ENCODE data around the gene OLFM3. TPM values are rescaled to one million over a fixed set of nuclear protein-coding genes. Genes with fewer than 3 reads are reported as not detected.

The OLFM3 gene
- polyA plus RNA-seq, 3 donors from 2014 or later = not detected

DNA sequence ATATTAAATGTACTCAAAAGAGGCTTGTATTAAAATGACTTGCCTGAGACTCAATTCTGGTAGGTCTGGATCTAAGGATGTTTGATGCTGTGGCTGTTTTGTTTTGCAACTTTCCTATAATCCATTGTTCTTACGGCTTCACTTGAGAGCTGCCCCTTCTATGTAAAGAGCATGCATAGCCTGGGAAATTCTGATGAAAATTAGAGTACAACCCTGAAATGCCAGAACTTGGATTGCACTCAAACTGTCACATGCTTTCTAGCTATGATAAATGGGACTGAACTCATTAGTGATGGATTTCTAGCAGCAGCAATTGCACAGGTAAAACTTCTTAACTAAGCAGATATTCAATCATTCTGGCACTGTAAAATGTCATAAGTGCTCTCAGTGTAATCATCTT, 67.9 kb downstream of the OLFM3 start:
- Mint-ChIP-seq H3K9me3 (peaks cover 7 to 13% (median 10%) of the 10 kb centered on the region in 6 donors), H3K27ac (no peak overlapping the region), H3K4me1 (no peaks in the 10 kb centered on the region), H3K27me3 (ENCODE audit: low read depth in 3 of 3) (peaks cover 0 to 4% (median 2%) of the 10 kb centered on the region in 3 donors), H3K36me3 (no peaks in the 10 kb centered on the region), H3K4me3 (no peak overlapping the region)
- DNase-seq = no peak

- Mint-ChIP-seq H3K4me1 (no peaks in the 10 kb centered on the region), H3K9me3 (peaks cover 0 to 6% (median 1%) of the 10 kb centered on the region in 6 donors), H3K4me3 (no peak overlapping the region), H3K27ac (no peak overlapping the region), H3K36me3 (no peaks in the 10 kb centered on the region), H3K27me3 (ENCODE audit: low read depth in 3 of 3) (no peaks in the 10 kb centered on the region)
- DNase-seq = no peak
These were observed 72.0 kb downstream of the OLFM3 start for GRCh38 chr1:101924700-101925099.

GRCh38 chr1:101920577-101920976, 76.1 kb downstream of the OLFM3 start:
- Mint-ChIP-seq H3K4me3 (no peak overlapping the region), H3K9me3 (peaks cover 0 to 8% (median 2%) of the 10 kb centered on the region in 6 donors), H3K36me3 (no peaks in the 10 kb centered on the region), H3K4me1 (no peaks in the 10 kb centered on the region), H3K27ac (no peak overlapping the region), H3K27me3 (ENCODE audit: low read depth in 3 of 3) (no peaks in the 10 kb centered on the region)
- no peak for DNase-seq

DNA sequence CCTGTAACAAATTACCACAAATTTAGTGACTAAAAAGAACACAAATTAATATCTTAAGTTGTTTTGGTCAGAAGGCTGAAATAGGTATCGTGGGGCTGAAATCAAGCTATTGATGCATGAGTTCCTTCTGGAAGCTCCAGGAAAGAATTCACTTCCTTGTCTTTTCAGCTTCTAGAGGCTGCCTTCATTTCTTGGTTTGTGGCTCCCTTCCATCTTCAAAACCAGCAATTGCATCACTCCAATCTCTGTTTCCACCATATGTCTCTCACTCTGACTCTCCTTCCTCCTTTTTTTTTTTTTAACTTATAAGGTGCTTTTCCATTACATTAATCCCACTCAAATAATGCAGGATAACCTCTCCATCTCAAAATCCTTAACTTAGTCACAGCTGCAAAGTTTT, 78.4 kb downstream of the OLFM3 start:
- Mint-ChIP-seq H3K27me3 (ENCODE audit: low read depth in 3 of 3) (no peaks in the 10 kb centered on the region), H3K36me3 (no peaks in the 10 kb centered on the region), H3K4me3 (no peak overlapping the region), H3K4me1 (no peaks in the 10 kb centered on the region), H3K9me3 (peaks cover 0 to 8% (median 2%) of the 10 kb centered on the region in 6 donors), H3K27ac (no peak overlapping the region)
- DNase-seq = no peak

DNA sequence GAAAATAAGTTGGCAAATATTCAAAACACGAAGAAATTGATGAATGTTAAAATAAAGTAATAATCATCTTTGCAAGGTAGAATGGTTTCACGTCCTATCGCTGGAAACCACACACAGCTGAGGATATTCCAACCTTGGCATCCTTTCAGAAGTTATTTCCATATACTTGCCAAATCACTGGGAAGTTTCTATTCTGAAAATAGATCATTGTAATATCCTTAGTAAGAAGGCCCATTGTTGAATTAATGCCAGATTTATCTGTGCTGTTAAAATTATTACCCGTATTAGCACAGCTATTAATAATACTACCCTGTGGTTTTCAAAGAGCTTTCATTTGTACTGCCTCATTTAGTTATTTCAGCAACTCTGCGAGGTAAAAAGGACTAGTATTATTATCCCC, 81.1 kb downstream of the OLFM3 start:
- peaks cover 0 to 1% (median 0%) of the 10 kb centered on the region in 3 donors for H3K27me3 Mint-ChIP-seq (ENCODE audit: low read depth in 3 of 3)
- peaks cover 0 to 8% (median 1%) of the 10 kb centered on the region in 6 donors for H3K9me3 Mint-ChIP-seq
- H3K36me3 Mint-ChIP-seq = no peaks in the 10 kb centered on the region
- no peak overlapping the region for H3K27ac Mint-ChIP-seq
- no peak for DNase-seq
- no peaks in the 10 kb centered on the region for H3K4me1 Mint-ChIP-seq
- H3K4me3 Mint-ChIP-seq = no peak overlapping the region

DNA sequence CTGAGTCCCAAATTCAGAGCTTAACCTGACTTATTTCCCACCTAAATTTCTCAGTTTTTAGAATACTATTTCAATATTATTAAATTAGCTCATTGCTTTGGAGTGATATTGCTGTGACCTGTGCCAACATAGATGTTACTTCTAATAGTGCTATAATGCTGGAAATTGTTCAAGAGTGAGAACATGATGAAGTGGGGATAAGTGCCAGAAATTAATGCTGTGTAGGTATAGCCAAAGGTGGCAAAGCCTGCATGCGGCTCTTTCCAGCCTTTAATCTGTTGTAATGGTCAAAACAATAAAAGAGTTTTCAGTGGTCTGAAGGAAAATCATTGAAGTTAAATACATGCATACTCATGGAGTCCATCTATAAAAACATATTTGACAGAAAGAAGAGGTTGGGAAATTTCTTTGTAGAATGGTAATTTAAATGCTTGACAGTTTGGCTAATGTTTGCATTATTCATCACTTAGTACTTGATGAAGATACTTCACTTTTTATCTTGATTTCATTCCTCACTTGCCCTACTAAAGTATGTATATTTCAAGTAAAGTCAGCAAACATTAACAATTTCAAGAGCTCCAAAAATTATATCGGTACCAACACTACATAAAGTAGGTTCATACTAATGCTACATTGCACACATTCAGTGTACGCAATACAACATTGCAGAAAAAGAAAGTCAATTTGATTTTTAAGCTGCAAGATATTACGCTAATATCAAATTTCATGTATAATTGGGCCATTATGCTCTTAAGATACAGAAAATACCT, 82.1 kb downstream of the OLFM3 start:
- no peak for DNase-seq
- Mint-ChIP-seq H3K9me3 (peaks cover 0 to 5% (median 1%) of the 10 kb centered on the region in 6 donors), H3K4me3 (no peak overlapping the region), H3K36me3 (no peaks in the 10 kb centered on the region), H3K27ac (no peak overlapping the region), H3K27me3 (ENCODE audit: low read depth in 3 of 3) (peaks cover 0 to 1% (median 0%) of the 10 kb centered on the region in 3 donors), H3K4me1 (no peaks in the 10 kb centered on the region)

DNA sequence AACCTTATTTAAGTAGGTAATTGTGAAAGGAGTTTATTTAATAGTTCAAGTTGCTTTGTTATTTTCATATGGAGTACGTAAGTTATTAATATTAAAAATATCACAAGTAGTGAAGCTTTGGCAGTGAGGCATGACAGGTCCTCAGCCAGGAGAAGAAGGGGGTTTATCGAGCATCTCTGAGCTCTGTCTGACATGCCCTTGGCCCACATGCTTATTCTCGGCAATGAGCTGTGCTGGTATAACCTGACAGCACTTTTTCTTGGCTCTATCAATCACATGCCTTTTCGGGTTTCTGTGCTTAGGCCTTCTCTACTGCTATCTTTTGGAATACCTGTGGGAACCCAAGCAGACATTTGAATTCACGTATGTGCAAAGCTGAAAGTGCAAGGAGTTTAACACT, 84.8 kb downstream of the OLFM3 start:
- Mint-ChIP-seq H3K27me3 (ENCODE audit: low read depth in 3 of 3) (peaks cover 0 to 1% (median 0%) of the 10 kb centered on the region in 3 donors), H3K4me3 (no peak overlapping the region), H3K36me3 (no peaks in the 10 kb centered on the region), H3K27ac (no peak overlapping the region), H3K9me3 (peaks cover 0 to 7% (median 0%) of the 10 kb centered on the region in 6 donors), H3K4me1 (no peaks in the 10 kb centered on the region)
- no peak for DNase-seq

GRCh38 chr1:101908980-101909379, 87.7 kb downstream of the OLFM3 start:
- no peak overlapping the region for H3K4me3 Mint-ChIP-seq
- no peak for DNase-seq
- H3K27me3 Mint-ChIP-seq (ENCODE audit: low read depth in 3 of 3) = peaks cover 0 to 1% (median 0%) of the 10 kb centered on the region in 3 donors
- no peaks in the 10 kb centered on the region for H3K36me3 Mint-ChIP-seq
- no peak overlapping the region for H3K27ac Mint-ChIP-seq
- H3K9me3 Mint-ChIP-seq = peaks cover 0 to 7% (median 0%) of the 10 kb centered on the region in 6 donors
- no peaks in the 10 kb centered on the region for H3K4me1 Mint-ChIP-seq

GRCh38 chr1:101907264-101907663, 89.5 kb downstream of the OLFM3 start:
- Mint-ChIP-seq H3K4me1 (no peaks in the 10 kb centered on the region), H3K9me3 (peaks cover 0 to 7% (median 0%) of the 10 kb centered on the region in 6 donors), H3K27me3 (ENCODE audit: low read depth in 3 of 3) (peaks cover 0 to 1% (median 0%) of the 10 kb centered on the region in 3 donors), H3K36me3 (no peaks in the 10 kb centered on the region), H3K27ac (no peak overlapping the region), H3K4me3 (no peak overlapping the region)
- DNase-seq = no peak

- Mint-ChIP-seq H3K27me3 (ENCODE audit: low read depth in 3 of 3) (no peaks in the 10 kb centered on the region), H3K36me3 (no peaks in the 10 kb centered on the region), H3K4me3 (no peak overlapping the region), H3K4me1 (no peaks in the 10 kb centered on the region), H3K9me3 (peaks cover 0 to 6% (median 0%) of the 10 kb centered on the region in 6 donors), H3K27ac (no peak overlapping the region)
- DNase-seq = no peak
These were observed 91.4 kb downstream of the OLFM3 start for GRCh38 chr1:101905283-101905835.

GRCh38 chr1:101902199-101902598, 94.5 kb downstream of the OLFM3 start:
- H3K4me1 Mint-ChIP-seq = no peaks in the 10 kb centered on the region

GRCh38 chr1:101898137-101898536, 98.6 kb downstream of the OLFM3 start:
- Mint-ChIP-seq H3K27me3 (ENCODE audit: low read depth in 3 of 3) (peaks cover 0 to 2% (median 0%) of the 10 kb centered on the region in 3 donors), H3K36me3 (no peaks in the 10 kb centered on the region), H3K4me1 (no peaks in the 10 kb centered on the region), H3K9me3 (no peaks in the 10 kb centered on the region), H3K27ac (no peak overlapping the region), H3K4me3 (no peak overlapping the region)
- no peak for DNase-seq

More at GRCh38 chr1:101902199-101902598, 94.5 kb downstream of the OLFM3 start:
- DNase-seq = no peak
- Mint-ChIP-seq H3K27me3 (ENCODE audit: low read depth in 3 of 3) (no peaks in the 10 kb centered on the region), H3K36me3 (no peaks in the 10 kb centered on the region), H3K9me3 (no peaks in the 10 kb centered on the region), H3K4me3 (no peak overlapping the region), H3K27ac (no peak overlapping the region)

GRCh38 chr1:101884621-101885020, 112.1 kb downstream of the OLFM3 start:
- DNase-seq = no peak
- no peaks in the 10 kb centered on the region for H3K27me3 Mint-ChIP-seq (ENCODE audit: low read depth in 3 of 3)
- H3K4me3 Mint-ChIP-seq = no peak overlapping the region
- H3K36me3 Mint-ChIP-seq = no peaks in the 10 kb centered on the region
- H3K4me1 Mint-ChIP-seq = no peaks in the 10 kb centered on the region
- peaks cover 0 to 12% (median 3%) of the 10 kb centered on the region in 6 donors for H3K9me3 Mint-ChIP-seq
- no peak overlapping the region for H3K27ac Mint-ChIP-seq

- DNase-seq = no peak
- Mint-ChIP-seq H3K36me3 (no peaks in the 10 kb centered on the region), H3K4me3 (no peak overlapping the region), H3K27me3 (ENCODE audit: low read depth in 3 of 3) (no peaks in the 10 kb centered on the region), H3K27ac (no peak overlapping the region), H3K4me1 (no peaks in the 10 kb centered on the region), H3K9me3 (peaks cover 0 to 8% (median 0%) of the 10 kb centered on the region in 6 donors)
These were observed 120.8 kb downstream of the OLFM3 start for GRCh38 chr1:101875891-101876290.
